Left forelimb (tissue), 1 donor: ENCODE results near the gene MPO.

Experiments used
- DNase-seq: peaks from one replicate; pipeline ENCODE4 v3.0.0-alpha.2; 2018; ENCODE audit warnings: low spot score

MPO gene

GRCh38 chr17:58278661-58279015 lies 2.1 kb downstream of the MPO start:
- no peak for DNase-seq

- no peak for DNase-seq
Measured at GRCh38 chr17:58277802-58278595, 2.7 kb downstream of the MPO start.

GRCh38 chr17:58277107-58277801 lies 3.5 kb downstream of the MPO start:
- no peak for DNase-seq

GRCh38 chr17:58276423-58276822 lies 4.3 kb downstream of the MPO start:
- no peak for DNase-seq

- DNase-seq = no peak
Measured at GRCh38 chr17:58275417-58275816, 5.3 kb downstream of the MPO start.

GRCh38 chr17:58273453-58274104 lies 7.2 kb downstream of the MPO start:
- no peak for DNase-seq

- no peak for DNase-seq
Measured at GRCh38 chr17:58272367-58273280, 8.1 kb downstream of the MPO start.

- no peak for DNase-seq
Measured at GRCh38 chr17:58271216-58271931, 9.4 kb downstream of the MPO start.

GRCh38 chr17:58270476-58271215 lies 10.1 kb downstream of the MPO start:
- DNase-seq = no peak

- DNase-seq = no peak
Measured at GRCh38 chr17:58269557-58270291, 11.0 kb downstream of the MPO start.

GRCh38 chr17:58268774-58269556 lies 11.8 kb downstream of the MPO start:
- DNase-seq = no peak

GRCh38 chr17:58268326-58268725 lies 12.4 kb downstream of the MPO start:
- DNase-seq = no peak

- DNase-seq = no peak
Measured at GRCh38 chr17:58267347-58268324, 13.1 kb downstream of the MPO start.

GRCh38 chr17:58265902-58266875 lies 14.5 kb downstream of the MPO start:
- DNase-seq = no peak

- DNase-seq = no peak
Measured at GRCh38 chr17:58265271-58265670, 15.5 kb downstream of the MPO start.

GRCh38 chr17:58264407-58265103 lies 16.2 kb downstream of the MPO start:
- DNase-seq = no peak
